Tibial nerve (tissue), 4 donors: ENCODE measurements around the gene AADACL3.

ENCODE experiments used
- CTCF ChIP-seq, 5 experiments: fragments of 200-600 bp in 3 of 5; fragments of 450-650 bp in 2 of 5; sonication (generic) in 3 of 5; IDR thresholded peaks; one replicate each; pipeline ENCODE4 v1.5.1; 2016 to 2019; ENCODE audit warnings: antibody characterized with exemption in 5 of 5, mild to moderate bottlenecking in 3 of 5, moderate library complexity in 2 of 5
- EP300 ChIP-seq, 2 donors: sonication (generic); formaldehyde crosslinking; IDR thresholded peaks; one replicate each; pipeline ENCODE4 v1.6.1; 2017; ENCODE audit warnings: antibody characterized with exemption in 2 of 2, mild to moderate bottlenecking in 1 of 2
- POLR2A ChIP-seq, 2 donors: fragments of 450-650 bp; IDR thresholded peaks; one replicate each; pipeline ENCODE4 v1.6.1; 2017; ENCODE audit warnings: antibody characterized with exemption in 2 of 2, mild to moderate bottlenecking in 2 of 2, moderate library complexity in 2 of 2

GRCh38 chr1:12770620-12771019 lies 54.7 kb downstream of the AADACL3 start:
- TF ChIP-seq CTCF (IDR thresholded peaks at IDR 0.05) (no peak), POLR2A (IDR thresholded peaks at IDR 0.05) (no peak), EP300 (IDR thresholded peaks at IDR 0.05) (no peak)
